CD1c-positive myeloid dendritic cell (primary cell): ENCODE data around the gene FKRP.
A peak's percentile ranks its signal among the peaks of the same experiment; 100 is the strongest.

Experiments used
- DNase-seq: peaks from one replicate; pipeline ENCODE4 v3.0.0-alpha.2; 2016; ENCODE audit errors: extremely low spot score

Gene FKRP

DNA sequence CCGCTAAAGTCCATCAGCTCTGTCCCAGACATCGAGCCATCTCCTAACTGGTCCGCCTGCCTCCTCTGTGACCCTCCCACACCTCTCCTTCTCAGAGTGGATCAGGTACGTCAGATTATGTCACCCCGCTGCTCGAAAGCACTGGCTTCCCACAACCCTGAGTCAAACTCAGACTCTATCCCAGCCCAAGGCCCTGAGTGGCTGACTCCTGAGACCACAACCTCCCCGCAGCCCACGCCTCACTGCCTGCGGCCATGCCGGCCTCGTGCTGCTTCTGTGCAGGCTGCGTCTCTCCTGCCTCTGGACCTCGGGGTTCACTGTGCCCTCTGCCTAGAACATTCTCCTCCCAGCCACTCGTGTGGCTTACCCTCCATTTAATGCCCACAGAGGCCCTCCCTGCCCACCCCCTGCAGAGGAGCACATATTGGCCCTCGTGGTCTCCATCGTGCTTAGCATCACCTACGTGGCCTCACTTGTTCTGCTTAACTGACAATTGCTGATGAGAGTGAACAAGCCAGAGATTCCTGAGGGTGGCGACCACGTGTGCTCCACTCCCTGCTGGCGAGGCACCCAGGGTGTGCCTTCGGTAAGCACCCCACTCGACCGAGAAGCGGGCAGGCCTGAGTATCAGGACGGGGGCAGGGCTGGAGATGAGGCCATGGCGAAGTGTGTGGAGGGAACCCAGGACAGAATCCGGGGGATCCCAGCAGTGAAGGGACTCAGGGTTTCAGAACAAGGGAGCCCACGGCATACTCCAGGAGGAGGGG, 13.5 kb upstream of the FKRP start:
- DNase-seq = no peak

DNA sequence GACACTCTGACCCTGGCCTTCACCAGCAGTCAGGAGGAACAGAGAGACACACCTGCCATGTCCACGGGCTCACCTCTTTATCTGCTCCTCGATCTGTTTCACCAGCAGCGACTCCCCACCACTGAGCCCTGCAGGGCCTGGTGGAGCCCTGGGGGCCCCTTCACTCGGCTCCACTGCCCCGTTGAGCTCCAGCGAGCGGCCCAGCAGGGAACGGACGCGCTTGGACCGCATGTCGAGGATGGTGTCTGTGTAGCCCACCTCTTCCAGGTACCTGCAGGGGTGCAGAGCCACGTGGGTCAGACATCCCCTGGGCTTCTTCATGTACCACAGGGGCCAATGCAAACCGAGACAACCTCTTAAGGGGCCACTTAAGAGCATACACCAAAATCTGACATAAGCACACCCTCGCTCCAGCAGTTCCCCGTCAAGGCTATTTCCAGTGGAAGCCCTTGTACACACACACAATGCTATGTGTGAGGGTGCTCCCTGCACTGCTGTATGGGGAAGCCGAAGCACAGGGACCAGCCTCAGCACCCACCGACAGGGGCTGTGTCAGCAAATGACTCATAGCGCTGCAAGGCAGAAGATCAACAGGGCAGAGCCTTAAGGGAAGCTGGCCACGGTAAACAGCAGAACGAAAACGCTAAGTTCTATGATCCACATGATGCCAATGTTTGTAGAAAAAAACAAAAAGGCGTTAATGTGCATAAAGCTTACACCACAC, 12.7 kb upstream of the FKRP start:
- peak; percentile 92 for DNase-seq

DNA sequence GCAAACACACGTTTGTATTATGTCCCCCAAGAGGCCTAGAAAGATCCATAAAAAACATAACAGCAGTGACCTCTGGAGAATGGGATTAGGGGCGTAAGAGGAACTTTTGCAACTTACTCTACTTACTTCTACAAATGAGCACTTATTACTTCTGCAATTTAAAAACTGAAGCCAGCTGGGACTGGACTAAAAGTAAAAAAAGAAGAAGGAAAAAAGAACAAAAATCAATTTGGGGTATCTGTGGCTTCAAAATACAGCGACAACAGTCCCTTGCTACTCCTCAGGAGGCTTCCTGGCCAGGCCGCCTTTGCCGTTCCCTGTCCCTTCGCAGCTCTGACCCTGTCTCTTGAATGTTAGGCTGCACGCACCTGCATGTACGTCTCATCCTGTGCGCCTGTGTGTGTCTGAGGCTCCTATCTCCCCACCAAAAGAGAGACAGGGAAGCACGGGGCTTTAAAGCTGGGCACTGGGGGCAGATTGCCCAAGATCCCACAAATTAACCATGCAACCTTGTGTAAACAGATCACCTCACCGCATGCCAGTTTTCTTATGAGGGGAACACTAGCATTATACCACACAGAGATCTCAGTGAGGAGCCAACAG, 12.1 kb upstream of the FKRP start:
- DNase-seq = peak; percentile 78

DNA sequence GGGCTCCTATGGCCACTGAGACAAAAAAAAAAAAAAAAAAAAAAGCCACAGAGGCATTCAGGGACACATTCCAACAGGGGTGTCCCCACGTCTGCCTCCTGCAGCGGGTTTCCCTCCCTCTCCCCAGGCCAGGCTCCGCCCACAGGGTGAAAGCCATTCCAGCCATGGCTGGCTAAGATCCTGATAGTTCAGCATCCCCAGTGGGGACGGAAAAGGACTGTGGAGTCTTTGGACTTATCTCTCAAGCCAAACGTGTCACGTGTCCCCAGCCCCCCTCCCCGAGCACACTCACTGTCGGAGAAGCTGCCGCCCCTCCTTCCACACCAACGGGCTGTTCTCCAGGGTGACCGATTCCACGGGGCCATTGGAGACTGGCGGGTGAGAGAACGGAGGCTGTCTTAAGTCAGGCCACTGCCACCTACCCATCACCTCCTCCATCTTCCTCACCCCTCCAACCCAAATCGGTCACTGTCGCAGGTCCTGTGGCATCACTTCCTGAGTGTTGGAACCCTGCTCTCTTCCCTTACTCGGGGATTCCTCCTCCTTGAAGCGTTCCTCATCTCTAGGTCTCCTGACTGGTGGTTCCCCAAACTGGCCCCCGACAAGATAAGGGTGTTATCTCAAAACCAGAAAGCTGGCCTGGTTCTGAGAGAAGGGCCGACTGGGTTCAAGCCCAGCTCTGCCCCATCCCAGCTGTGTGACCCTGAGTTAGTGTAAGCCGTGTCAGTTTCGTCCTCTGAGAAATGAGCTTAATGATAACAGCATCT, 9.1 kb upstream of the FKRP start:
- DNase-seq = no peak

DNA sequence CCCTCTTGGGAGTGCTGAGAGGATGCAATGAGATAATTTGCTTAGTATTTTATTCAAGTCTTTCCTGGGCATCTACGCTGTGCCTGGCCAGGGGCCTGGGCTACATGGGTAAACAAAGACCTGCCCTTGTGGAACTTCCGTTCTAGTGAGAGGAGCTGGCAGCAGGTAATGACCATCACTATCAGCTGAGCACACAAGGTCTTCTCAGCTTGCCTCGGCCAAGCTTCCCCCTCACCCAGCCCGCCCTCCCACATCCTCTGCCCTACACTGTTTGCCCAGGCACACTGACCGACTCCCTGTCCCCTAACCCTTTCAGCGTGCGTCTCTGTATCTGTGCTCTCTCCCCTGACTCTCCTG, 8.6 kb upstream of the FKRP start:
- no peak for DNase-seq

DNA sequence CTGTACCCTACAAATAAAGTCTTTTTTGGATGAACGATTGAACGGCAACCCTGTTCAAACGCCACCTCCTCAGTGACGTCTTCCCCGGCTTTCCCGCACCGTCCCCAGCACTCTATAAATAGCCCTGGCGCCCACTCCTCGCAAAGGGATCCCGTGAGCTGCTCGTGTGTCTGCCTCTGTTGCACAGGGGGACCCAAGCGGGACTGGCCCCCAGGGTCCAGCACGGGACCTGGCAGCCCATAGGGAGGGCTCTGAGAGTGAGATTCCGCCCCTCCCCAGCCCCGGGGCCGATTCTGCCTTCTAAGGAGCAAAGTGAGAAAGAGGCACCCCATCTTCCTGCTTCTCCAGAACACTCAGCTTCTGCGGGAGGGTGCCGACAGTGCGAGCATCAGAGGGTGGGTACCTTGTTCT, 8.1 kb upstream of the FKRP start:
- DNase-seq = no peak

DNA sequence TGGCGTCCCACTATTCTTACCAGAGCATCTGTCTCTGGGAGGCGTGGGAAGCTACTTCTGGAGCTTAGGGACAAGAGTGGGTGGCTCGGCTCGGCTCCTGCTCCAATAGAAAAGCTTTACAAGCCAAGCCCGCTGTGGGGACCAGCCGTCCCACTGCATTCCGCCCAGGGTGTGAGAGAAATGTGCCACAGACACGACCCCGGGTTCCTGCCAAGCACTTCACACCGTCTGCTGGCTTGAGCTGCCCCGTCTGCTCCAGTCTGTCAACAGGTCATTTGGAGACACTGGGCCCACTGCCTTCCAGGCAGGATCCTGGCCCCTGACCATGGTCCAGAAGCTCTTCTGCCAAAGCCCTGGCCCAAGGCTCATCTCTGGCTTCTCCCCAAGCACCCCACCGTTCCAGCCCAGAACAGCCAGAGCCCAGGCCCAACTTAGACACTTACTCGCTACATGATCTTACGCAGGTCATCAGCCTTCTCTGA, 6.5 kb upstream of the FKRP start:
- DNase-seq = no peak

DNA sequence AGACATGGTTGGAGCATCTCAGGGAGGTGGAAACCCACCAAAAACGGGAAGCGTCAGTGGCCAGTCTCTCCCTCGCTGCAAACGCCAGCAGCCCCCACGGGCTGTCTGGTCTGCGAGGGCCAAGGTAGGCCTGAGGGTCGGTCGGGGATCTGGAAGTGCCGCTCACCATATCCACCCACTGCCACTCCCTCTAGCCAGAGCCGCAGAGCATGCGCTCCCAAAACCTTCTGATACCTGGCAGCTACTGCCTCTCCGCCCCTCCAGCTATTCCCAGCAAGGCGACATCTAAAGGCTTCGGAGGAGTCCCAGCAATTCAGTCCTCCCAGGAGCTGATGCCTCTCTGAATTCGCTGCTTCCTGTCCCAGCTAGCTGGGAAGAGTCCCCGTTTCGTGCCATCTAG, 4.4 kb upstream of the FKRP start:
- DNase-seq = no peak

DNA sequence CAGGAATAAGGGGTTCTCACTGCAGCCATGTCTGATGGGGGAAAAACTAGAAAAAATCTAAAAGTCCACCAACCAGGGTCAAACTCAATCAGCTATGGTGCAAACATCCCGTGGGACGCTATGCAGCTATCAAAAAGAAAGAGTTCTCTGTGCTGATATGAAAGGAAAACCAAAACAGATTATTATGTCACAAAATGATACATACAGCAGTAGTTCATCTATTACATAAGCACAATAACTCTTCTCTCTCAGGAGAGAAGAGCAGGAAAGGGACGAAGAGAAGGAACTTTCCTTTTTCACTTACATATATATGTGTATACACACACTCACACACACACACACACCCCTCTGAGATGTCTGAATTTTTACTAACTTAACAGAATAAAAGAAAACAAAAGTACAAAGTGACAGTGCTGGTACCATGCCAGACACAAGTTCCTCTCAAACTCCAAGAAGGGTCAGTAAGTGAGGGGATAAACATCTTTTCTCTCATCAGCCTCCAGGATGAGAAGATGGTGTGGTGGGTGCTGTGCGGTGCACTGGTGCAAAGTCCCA, 2.9 kb upstream of the FKRP start:
- no peak for DNase-seq

DNA sequence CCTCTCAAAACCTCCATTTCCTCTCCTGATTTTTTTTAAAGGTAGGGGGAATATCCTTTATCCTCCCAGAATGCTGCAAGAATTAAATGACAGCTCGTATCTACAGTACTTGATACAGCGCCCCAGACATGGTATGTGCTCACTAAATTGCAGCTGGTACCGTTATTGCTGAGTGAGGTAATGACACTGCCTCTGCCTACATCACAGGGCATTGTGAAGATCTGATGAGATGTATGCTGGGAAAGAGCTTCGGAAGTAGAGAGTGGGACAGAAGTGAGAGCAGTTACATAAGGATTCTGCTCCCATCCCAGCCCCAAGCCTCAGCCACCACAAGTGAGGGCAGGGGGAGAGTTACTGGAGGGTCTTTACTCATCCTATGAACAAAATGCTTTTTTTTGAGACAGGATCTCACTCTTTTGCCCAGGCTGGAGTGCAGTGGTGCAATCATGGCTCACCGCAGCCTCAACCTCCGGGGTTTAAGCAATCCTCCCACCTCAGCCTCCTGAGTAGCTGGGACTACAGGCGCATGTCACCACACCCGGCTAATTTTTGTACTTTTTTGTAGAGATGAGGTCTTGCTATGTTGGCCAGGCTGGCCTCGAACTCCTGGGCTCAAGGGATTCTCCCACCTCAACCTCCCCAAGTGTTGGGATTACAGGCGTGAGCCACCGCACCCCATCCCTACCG, 1.7 kb upstream of the FKRP start:
- no peak for DNase-seq

DNA sequence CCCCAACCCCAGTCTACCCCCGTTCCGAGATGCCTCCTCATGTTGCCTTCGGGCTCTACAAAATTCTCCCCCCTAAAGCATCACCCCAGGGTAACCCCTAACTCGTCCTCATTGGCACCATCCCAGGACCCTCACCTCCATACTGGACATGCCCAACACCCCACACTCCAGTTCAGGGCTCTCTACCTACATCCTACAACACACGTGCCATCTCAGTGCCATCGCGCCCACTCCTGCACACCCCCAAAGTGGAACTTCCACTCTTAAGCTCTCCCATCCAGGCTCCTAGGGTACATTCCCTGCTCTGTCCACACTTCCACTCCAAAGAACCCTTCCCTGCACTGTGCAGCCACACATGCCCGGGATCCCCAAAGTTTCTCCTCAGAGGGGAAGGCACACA, 827 bp upstream of the FKRP start:
- no peak for DNase-seq

DNA sequence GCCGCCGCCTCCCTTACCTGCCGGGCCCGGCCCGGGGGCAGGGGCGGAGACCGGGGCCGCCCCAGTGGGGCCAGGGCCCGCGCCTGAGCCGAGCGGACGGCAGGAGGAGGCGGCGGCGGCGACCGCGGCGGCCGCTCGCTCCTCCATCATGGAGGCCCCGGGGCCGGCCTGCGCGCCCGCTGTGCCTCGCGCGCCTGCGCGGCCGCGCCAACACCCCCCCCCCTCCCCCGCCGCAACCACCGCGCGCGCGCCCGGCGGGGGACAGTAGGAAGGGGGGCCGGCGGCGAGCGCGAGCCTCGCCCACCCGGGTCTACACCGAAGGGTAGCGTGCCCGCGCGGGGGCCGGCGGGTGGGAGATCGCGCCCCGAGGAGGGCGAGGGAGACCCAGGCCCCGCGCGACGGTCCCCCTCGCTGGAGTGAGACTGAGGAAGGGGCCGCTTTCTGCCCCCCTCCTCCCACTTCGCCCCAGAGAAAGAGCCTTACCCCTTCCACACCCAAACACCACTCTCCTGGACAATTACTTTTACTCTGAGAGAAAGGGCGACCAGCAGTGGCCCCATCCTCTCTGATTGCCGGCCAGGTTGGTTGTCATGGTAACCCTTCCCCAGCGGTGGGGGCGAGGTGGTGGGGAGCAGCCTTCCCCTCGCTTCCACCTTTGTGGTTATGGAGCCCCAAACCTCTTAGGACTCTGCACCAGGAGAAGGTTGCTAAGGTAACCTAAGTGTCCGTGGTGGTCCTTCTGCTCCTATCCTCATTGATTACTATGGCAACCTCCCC, 612 bp downstream of the FKRP start, which contains the start of gene STRN4:
Gene STRN4 (minus strand): TSS at position 170 of the 777 bp plus-strand sequence. CDS start 20 bp downstream, at position 150.
- DNase-seq = peak; percentile 75

DNA sequence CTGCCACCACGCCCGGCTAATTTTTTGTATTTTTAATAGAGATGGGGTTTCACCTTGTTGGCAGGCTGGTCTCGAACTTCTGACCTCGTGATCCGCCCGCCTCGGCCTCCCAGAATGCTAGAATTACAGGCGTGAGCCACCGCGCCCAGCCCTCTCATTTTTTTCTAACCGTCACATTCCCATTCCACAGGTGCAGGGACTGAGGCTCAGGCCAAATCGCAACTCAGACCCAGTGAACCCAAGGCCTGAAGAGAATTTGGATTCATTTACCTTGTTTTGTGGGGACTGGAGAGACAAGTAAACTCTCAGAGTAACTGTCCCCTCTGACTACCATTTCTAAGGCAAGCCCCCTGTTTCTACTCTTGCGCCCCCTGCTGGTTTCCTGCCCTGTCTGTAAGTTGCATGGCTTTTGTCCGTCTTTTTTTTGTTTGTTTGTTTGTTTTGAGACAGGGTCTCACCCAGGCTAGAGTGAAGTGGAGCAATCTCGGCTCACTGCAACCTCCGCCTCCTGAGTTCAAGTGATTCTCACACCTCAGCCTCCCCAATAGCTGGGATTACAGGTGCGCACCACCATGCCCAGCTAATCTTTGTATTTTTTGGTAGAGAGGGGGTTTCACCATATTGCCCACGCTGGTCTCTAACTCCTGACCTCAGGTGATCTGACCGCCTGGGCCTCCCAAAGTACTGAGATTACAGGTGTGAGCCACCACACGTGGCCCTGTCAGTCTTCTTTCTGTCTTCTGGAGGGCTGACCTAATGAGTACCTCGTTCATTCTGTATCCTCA, 2.7 kb downstream of the FKRP start:
- DNase-seq = peak; percentile 78

DNA sequence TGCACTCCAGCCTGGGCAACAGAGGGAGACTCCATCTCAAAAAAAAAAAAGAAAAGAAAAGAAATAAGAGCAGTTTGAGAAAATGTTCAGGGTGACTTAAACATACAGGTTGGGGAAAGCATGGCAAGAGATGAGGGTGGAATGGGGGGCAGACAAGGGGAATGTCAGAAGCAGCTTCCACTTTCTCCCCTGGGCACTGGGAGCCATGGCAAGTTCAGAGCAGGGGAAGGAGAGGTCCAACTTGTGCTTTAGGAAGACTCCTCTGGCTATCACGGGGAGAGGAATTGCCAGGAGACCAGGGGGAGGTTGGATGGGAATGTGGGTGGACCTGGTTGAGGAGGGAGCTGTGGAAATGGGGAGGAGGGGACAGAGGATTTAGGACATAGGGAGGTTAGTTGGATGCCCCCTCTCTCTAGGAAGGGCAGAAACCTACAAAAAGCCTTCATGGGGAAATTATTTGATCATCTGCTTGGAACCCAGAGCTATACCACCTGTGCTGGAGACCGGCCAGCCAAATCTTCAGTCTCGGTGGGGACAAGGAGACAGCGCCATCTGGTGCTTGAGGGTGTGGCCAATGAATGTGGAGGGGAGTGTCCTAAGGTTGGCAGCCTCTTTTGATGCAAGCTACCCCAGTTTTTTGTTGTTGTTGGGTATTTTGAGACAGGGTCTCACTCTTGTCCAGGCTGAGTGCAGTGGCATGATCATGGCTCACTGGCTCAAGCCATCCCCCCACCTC, 7.7 kb downstream of the FKRP start:
- peak; percentile 66 for DNase-seq

DNA sequence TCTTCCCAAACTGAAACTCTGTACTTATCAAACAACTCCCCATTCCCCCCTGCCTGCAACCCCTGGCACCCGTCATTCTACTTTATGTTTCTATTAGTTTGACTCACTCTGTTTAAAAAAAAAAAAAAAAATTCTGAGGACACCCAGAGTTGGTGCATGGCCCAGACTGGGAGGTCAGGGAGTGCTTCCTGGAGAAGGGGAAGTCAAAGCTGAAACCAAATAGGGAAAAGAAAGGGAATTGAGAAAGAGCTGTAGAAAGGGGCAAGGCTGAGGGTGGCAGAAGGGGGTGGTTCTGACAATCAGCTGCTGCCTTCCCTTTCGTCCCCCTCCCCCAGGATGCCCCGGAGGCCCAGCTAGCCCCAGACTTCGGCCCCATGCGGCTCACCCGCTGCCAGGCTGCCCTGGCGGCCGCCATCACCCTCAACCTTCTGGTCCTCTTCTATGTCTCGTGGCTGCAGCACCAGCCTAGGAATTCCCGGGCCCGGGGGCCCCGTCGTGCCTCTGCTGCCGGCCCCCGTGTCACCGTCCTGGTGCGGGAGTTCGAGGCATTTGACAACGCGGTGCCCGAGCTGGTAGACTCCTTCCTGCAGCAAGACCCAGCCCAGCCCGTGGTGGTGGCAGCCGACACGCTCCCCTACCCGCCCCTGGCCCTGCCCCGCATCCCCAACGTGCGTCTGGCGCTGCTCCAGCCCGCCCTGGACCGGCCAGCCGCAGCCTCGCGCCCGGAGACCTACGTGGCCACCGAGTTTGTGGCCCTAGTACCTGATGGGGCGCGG, 9.4 kb downstream of the FKRP start:
- peak; percentile 84 for DNase-seq

DNA sequence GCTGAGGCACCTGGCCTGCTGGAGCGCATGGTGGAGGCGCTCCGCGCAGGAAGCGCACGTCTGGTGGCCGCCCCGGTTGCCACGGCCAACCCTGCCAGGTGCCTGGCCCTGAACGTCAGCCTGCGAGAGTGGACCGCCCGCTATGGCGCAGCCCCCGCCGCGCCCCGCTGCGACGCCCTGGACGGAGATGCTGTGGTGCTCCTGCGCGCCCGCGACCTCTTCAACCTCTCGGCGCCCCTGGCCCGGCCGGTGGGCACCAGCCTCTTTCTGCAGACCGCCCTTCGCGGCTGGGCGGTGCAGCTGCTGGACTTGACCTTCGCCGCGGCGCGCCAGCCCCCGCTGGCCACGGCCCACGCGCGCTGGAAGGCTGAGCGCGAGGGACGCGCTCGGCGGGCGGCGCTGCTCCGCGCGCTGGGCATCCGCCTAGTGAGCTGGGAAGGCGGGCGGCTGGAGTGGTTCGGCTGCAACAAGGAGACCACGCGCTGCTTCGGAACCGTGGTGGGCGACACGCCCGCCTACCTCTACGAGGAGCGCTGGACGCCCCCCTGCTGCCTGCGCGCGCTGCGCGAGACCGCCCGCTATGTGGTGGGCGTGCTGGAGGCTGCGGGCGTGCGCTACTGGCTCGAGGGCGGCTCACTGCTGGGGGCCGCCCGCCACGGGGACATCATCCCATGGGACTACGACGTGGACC, 10.1 kb downstream of the FKRP start:
- no peak for DNase-seq

DNA sequence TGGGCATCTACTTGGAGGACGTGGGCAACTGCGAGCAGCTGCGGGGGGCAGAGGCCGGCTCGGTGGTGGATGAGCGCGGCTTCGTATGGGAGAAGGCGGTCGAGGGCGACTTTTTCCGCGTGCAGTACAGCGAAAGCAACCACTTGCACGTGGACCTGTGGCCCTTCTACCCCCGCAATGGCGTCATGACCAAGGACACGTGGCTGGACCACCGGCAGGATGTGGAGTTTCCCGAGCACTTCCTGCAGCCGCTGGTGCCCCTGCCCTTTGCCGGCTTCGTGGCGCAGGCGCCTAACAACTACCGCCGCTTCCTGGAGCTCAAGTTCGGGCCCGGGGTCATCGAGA, 10.7 kb downstream of the FKRP start:
- DNase-seq = no peak

DNA sequence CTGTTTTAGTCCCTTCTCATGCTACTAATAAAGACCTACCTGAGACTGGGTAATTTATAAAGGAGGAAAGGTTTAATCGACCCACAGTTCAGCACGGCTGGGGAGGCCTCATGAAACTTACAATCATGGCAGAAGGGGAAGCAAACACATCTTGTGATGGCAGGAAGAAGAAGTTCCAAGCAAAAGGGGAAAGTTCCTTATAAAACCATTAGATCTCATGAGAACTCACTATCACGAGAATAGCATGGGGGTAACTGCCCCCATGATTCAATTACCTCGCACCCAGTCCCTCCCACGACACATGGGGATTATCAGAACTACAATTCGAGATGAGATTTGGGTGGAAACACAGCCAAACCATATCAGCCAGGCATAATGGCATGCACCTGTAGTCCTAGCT, 13.3 kb downstream of the FKRP start:
- DNase-seq = peak; percentile 35
